GM23338 (cell line): Measurements from ENCODE around the gene ANKH. TPM values are rescaled to one million over a fixed set of nuclear protein-coding genes. Genes with fewer than 3 reads are reported as not detected.
A peak's percentile ranks its signal among the peaks of the same experiment; 100 is the strongest.

ENCODE experiments used
- ATAC-seq: fragments of 200-7000 bp; cut with Tn5 transposase; 3 replicates; pipeline ENCODE4 v1.9.1; 2020
- DNase-seq: peaks from one replicate; pipeline ENCODE4 v3.0.0-alpha.2; 2015; ENCODE audit warnings: low spot score
- H2AFZ ChIP-seq: fragments of 200-600 bp; sonication (generic); 2 replicates; pipeline ENCODE4 v1.8.0; 2016; ENCODE audit warnings: antibody characterized with exemption, mild to moderate bottlenecking, moderate library complexity
- H3F3A ChIP-seq: fragments of 200-600 bp; sonication (generic); replicated peaks from 2 replicates; pipeline ENCODE4 v1.8.0; 2017; ENCODE audit warnings: antibody characterized with exemption, mixed run types, low read depth
- H3K27ac ChIP-seq: fragments of 200-600 bp; sonication (generic); 2 replicates; pipeline ENCODE4 v1.6.1; 2016; ENCODE audit warnings: low read depth
- H3K27me3 ChIP-seq: fragments of 200-600 bp; sonication (generic); 2 replicates; pipeline ENCODE4 v1.8.0; 2016; ENCODE audit warnings: mild to moderate bottlenecking, mixed run types, moderate library complexity; ENCODE audit not compliant: insufficient read depth
- H3K36me3 ChIP-seq: fragments of 200-600 bp; sonication (generic); 2 replicates; pipeline ENCODE4 v1.8.0; 2016; ENCODE audit warnings: mild to moderate bottlenecking; ENCODE audit not compliant: insufficient read depth
- H3K4me1 ChIP-seq: fragments of 200-600 bp; sonication (generic); 2 replicates; pipeline ENCODE4 v1.8.0; 2016; ENCODE audit warnings: mild to moderate bottlenecking, moderate library complexity; ENCODE audit not compliant: insufficient read depth
- H3K4me2 ChIP-seq: fragments of 200-600 bp; sonication (generic); 2 replicates; pipeline ENCODE4 v1.7.1; 2017; ENCODE audit warnings: mixed run types
- H3K4me3 ChIP-seq: fragments of 200-600 bp; sonication (generic); 2 replicates; pipeline ENCODE4 v1.6.1; 2016; ENCODE audit warnings: mixed run types
- H3K79me2 ChIP-seq: fragments of 200-600 bp; sonication (generic); replicated peaks from 2 replicates; pipeline ENCODE4 v1.8.0; 2017; ENCODE audit warnings: mild to moderate bottlenecking; ENCODE audit not compliant: insufficient read depth
- H3K9me2 ChIP-seq: fragments of 200-600 bp; sonication (generic); 2 replicates; pipeline ENCODE4 v1.8.0; 2017; ENCODE audit not compliant: insufficient read depth
- H4K20me1 ChIP-seq: fragments of 200-600 bp; sonication (generic); replicated peaks from 2 replicates; pipeline ENCODE4 v1.8.0; 2017; ENCODE audit warnings: mild to moderate bottlenecking; ENCODE audit not compliant: insufficient read depth
- H3K27ac Mint-ChIP-seq: 2 replicates; pipeline ENCODE4 v1.8.0; 2020; ENCODE audit warnings: inconsistent platforms, mild to moderate bottlenecking, moderate library complexity, mixed read lengths
- H3K27me3 Mint-ChIP-seq: 3 replicates; pipeline ENCODE4 v1.8.0; 2022; ENCODE audit warnings: low read depth, mild to moderate bottlenecking, moderate library complexity, mixed read lengths, inconsistent platforms; ENCODE audit not compliant: insufficient read depth, poor library complexity
- H3K36me3 Mint-ChIP-seq: 3 replicates; pipeline ENCODE4 v1.8.0; 2021; ENCODE audit warnings: low read depth, mild to moderate bottlenecking, inconsistent platforms, moderate library complexity, mixed read lengths
- H3K4me1 Mint-ChIP-seq: 3 replicates; pipeline ENCODE4 v1.8.0; 2020; ENCODE audit warnings: mild to moderate bottlenecking, inconsistent platforms, mixed read lengths
- H3K4me3 Mint-ChIP-seq: 3 replicates; pipeline ENCODE4 v1.8.0; 2021; ENCODE audit warnings: moderate library complexity, mild to moderate bottlenecking, inconsistent platforms, mixed read lengths
- H3K9me3 Mint-ChIP-seq: 3 replicates; pipeline ENCODE4 v1.8.0; 2020; ENCODE audit warnings: moderate library complexity, mild to moderate bottlenecking, inconsistent platforms, mixed read lengths
- CREB1 ChIP-seq: fragments of 250-450 bp; sonication (Bioruptor Pico); IDR thresholded peaks from 2 replicates; pipeline ENCODE4 v1.5.0; 2020; ENCODE audit warnings: low read depth, mild to moderate bottlenecking, moderate library complexity
- EZH2 ChIP-seq: fragments of 200-600 bp; sonication (generic); IDR thresholded peaks from one replicate; pipeline ENCODE4 v1.8.0; 2017; ENCODE audit warnings: antibody characterized with exemption, mild to moderate bottlenecking, low read depth; ENCODE audit not compliant: unreplicated experiment
- EZH2phosphoT487 ChIP-seq: fragments of 200-600 bp; sonication (generic); IDR thresholded peaks from one replicate; pipeline ENCODE4 v1.8.1; 2018; ENCODE audit warnings: antibody characterized with exemption; ENCODE audit not compliant: unreplicated experiment
- JUNB ChIP-seq: IDR thresholded peaks from one replicate; pipeline ENCODE4 v1.6.1; 2016; ENCODE audit warnings: antibody characterized with exemption; ENCODE audit not compliant: unreplicated experiment
- NANOG ChIP-seq: IDR thresholded peaks from 2 replicates; pipeline ENCODE4 v1.6.1; 2016; ENCODE audit warnings: antibody characterized with exemption, borderline replicate concordance
- POLR2AphosphoS5 ChIP-seq: IDR thresholded peaks from 2 replicates; pipeline ENCODE4 v1.6.1; 2016; ENCODE audit warnings: antibody characterized with exemption, low read depth
- REST ChIP-seq: IDR thresholded peaks from one replicate; pipeline ENCODE4 v1.6.1; 2018; ENCODE audit warnings: antibody characterized with exemption; ENCODE audit not compliant: unreplicated experiment
- STAT1 ChIP-seq: IDR thresholded peaks from one replicate; pipeline ENCODE4 v1.6.1; 2016; ENCODE audit warnings: antibody characterized with exemption; ENCODE audit not compliant: unreplicated experiment
- ZNF114 ChIP-seq: fragments of 250-450 bp; sonication (Bioruptor Pico); IDR thresholded peaks from 2 replicates; pipeline ENCODE4 v1.5.0; 2020; ENCODE audit warnings: mild to moderate bottlenecking, moderate library complexity
- ZNF331 ChIP-seq: fragments of 250-450 bp; sonication (Bioruptor Pico); IDR thresholded peaks from 2 replicates; pipeline ENCODE4 v1.5.0; 2020; ENCODE audit warnings: low read depth, mild to moderate bottlenecking, moderate library complexity
- ZNF462 ChIP-seq: fragments of 250-450 bp; sonication (Bioruptor Pico); IDR thresholded peaks from 2 replicates; pipeline ENCODE4 v1.5.0; 2020; ENCODE audit warnings: mild to moderate bottlenecking, moderate library complexity
- polyA plus RNA-seq: library from polyadenylated mRNA; unstranded; fragments of >200 nt; fragmentation: Nextera tagmentation; extraction: Ambion mirVana; gene quantifications from 2 replicates; pipeline ENCODE4 v1.2.1, GENCODE V29; 2016
- total RNA-seq: library from RNA; depleted of rRNA; stranded (reverse); fragments of >200 nt; shearing (Covaris generic); gene quantifications from 2 replicates; pipeline ENCODE4 v1.2.3, GENCODE V29; 2014
- TF ChIP-seq, protein P1 (sequence below): IDR thresholded peaks from 2 replicates; pipeline ENCODE4 v1.6.1; 2016; ENCODE audit warnings: antibody characterized with exemption
- TF ChIP-seq, protein P2 (sequence below), 2 experiments: fragments of 200-600 bp in 1 of 2; sonication (generic) in 1 of 2; conservative IDR thresholded peaks; 2 replicates each; pipeline versions ENCODE4 v1.5.1 to v1.6.1; 2016 to 2017; ENCODE audit warnings: antibody characterized with exemption in 2 of 2, low read depth in 2 of 2, mild to moderate bottlenecking in 2 of 2, moderate library complexity in 1 of 2

The ANKH gene
- total and polyA plus RNA-seq, 2 experiments from 2014 or later: 5.0 to 6.1 TPM

GRCh38 chr5:14696851-14697250 is 174.7 kb downstream of the ANKH start:
- Mint-ChIP-seq H3K27ac (peak overlapping the region; percentile 91), H3K36me3 (peaks cover 38% of the 10 kb centered on the region), H3K4me3 (no peak overlapping the region), H3K9me3 (no peaks in the 10 kb centered on the region), H3K27me3 (peaks cover 2% of the 10 kb centered on the region), H3K4me1 (peaks cover 20% of the 10 kb centered on the region)
- Histone ChIP-seq H3K4me3 (no peak overlapping the region), H3K27ac (no peak overlapping the region), H3K4me2 (no peak overlapping the region), H3K4me1 (peaks cover 15% of the 10 kb centered on the region), H3K27me3 (no peaks in the 10 kb centered on the region), H3K79me2 (no peaks in the 10 kb centered on the region; the same call in 1 of the 2 replicates), H3F3A (no peaks in the 10 kb centered on the region), H4K20me1 (peaks cover 3% of the 10 kb centered on the region; the same call in 1 of the 2 replicates), H3K9me2 (0 out of 2 replicates have a peak, but pooled peaks cover 5% of the 10 kb centered on the region), H3K36me3 (peaks cover 20% of the 10 kb centered on the region; the same call in 1 of the 2 replicates), H2AFZ (no peak overlapping the region)
- ATAC-seq (no peak), DNase-seq (no peak)
- no peak for TF ChIP-seq POLR2AphosphoS5
- no peak for TF ChIP-seq EZH2
- TF ChIP-seq, protein P1, sequence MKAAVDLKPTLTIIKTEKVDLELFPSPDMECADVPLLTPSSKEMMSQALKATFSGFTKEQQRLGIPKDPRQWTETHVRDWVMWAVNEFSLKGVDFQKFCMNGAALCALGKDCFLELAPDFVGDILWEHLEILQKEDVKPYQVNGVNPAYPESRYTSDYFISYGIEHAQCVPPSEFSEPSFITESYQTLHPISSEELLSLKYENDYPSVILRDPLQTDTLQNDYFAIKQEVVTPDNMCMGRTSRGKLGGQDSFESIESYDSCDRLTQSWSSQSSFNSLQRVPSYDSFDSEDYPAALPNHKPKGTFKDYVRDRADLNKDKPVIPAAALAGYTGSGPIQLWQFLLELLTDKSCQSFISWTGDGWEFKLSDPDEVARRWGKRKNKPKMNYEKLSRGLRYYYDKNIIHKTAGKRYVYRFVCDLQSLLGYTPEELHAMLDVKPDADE: no peak
- TF ChIP-seq ZNF331 (CRISPR knock-in tag): no peak
- TF ChIP-seq ZNF462 (CRISPR knock-in tag): no peak
- TF ChIP-seq REST: no peak
- TF ChIP-seq, protein P2, sequence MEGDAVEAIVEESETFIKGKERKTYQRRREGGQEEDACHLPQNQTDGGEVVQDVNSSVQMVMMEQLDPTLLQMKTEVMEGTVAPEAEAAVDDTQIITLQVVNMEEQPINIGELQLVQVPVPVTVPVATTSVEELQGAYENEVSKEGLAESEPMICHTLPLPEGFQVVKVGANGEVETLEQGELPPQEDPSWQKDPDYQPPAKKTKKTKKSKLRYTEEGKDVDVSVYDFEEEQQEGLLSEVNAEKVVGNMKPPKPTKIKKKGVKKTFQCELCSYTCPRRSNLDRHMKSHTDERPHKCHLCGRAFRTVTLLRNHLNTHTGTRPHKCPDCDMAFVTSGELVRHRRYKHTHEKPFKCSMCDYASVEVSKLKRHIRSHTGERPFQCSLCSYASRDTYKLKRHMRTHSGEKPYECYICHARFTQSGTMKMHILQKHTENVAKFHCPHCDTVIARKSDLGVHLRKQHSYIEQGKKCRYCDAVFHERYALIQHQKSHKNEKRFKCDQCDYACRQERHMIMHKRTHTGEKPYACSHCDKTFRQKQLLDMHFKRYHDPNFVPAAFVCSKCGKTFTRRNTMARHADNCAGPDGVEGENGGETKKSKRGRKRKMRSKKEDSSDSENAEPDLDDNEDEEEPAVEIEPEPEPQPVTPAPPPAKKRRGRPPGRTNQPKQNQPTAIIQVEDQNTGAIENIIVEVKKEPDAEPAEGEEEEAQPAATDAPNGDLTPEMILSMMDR (conservative IDR thresholded peaks at IDR 0.05; ENCODE audit: low read depth in 2 of 2): no peak
- TF ChIP-seq ZNF114 (CRISPR knock-in tag): no peak
- no peak for TF ChIP-seq NANOG
- TF ChIP-seq EZH2phosphoT487: no peak
- TF ChIP-seq JUNB: no peak
- no peak for TF ChIP-seq STAT1
- TF ChIP-seq CREB1: no peak
